HG02973 (cell line): ENCODE measurements around the gene GPD2.

Experiments used
- ATAC-seq: cut with Tn5 transposase; IDR thresholded peaks from one replicate; pipeline ENCODE4 v1.9.1; 2021; ENCODE audit warnings: moderate library complexity; ENCODE audit not compliant: unreplicated experiment

Gene GPD2

DNA sequence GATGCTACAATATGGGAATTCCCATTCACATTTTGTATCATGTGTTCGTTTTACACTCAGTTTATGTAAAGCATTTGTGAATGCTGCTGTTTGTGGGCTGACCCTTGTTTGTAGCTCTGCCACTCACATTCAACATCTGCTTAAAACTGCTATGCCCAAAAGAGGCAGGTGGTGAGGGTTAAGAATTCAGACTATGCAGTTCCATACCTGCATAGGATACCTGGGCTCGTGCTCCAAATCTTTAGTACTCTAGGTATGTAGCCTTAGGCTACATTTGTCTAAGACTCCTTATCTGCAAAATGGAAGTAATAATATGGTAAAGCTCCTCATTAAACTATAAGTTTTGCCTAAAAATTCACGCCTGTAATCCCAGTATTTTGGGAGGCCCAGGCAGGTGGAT lies 199.5 kb downstream of the GPD2 start:
- ATAC-seq: no peak
